ENCODE results near the gene HUNK. TPM values are rescaled to one million over a fixed set of nuclear protein-coding genes. Genes with fewer than 3 reads are reported as not detected.

HUNK gene
- total and polyA plus RNA-seq, 2 of the 8 experiments (the other 6 are each of a cell fraction or from before 2014, with no cell fraction given), result 1.9 to 10.2 TPM

- no peaks in the 10 kb centered on the region for H3K4me1 ChIP-seq (replicated peaks in 1 of 4; ENCODE audit: control insufficient read depth in 3 of 4, insufficient read depth in 4 of 4, low read length in 3 of 4)
- no peaks in the 10 kb centered on the region for H3K27me3 ChIP-seq (replicated peaks in 1 of 4; ENCODE audit: control insufficient read depth in 3 of 4, extremely low read depth in 1 of 4, insufficient read depth in 3 of 4, low read length in 3 of 4)
- H3K23me2 ChIP-seq (ENCODE audit: low read depth, low read length), result peaks cover 4% of the 10 kb centered on the region; the same call in 1 of the 2 replicates
- no peak overlapping the region for H2BK12ac ChIP-seq (ENCODE audit: low read depth, low read length)
- no peak overlapping the region for H2AFZ ChIP-seq (ENCODE audit: low read length)
- no peak overlapping the region for H3K18ac ChIP-seq (ENCODE audit: extremely low read depth, low read length)
- H4K20me1 ChIP-seq (replicated peaks in 1 of 2; ENCODE audit: control insufficient read depth in 1 of 2, insufficient read depth in 2 of 2, low read length in 2 of 2), result peaks cover 0 to 2% of the 10 kb centered on the region in 2 experiments
- no peak overlapping the region for H4K8ac ChIP-seq (ENCODE audit: extremely low read depth, insufficient read depth, low read length)
- H3K4ac ChIP-seq (replicated peaks; ENCODE audit: insufficient read length, low read depth, low read length), result no peak overlapping the region
- no peak overlapping the region for H2BK5ac ChIP-seq (ENCODE audit: low read depth, low read length)
- ChIA-PET POLR2A (ENCODE audit: partially characterized antibody) (no interaction called here), CTCF (ENCODE audit: partially characterized antibody) (interaction anchor here (1.1 to 1.3 kb wide), 2 partner anchors 69 to 94 kb away, joined by 3 read pairs; no protein-coding TSS in a partner anchor)
- no peaks in the 10 kb centered on the region for H3K79me2 ChIP-seq (ENCODE audit: control insufficient read depth in 1 of 2, insufficient read depth in 2 of 2, low read length in 2 of 2)
- no peak overlapping the region for H3K9ac ChIP-seq (replicated peaks in 1 of 4; ENCODE audit: extremely low read depth in 1 of 4, low read depth in 3 of 4, low read length in 3 of 4)
- H3K79me1 ChIP-seq (ENCODE audit: low read depth, low read length), result no peaks in the 10 kb centered on the region
- H2BK120ac ChIP-seq (replicated peaks; ENCODE audit: low read depth, low read length), result no peak overlapping the region
- H3K9me3 ChIP-seq (ENCODE audit: insufficient read depth in 2 of 2, low read depth in 1 of 2, low read length in 1 of 2), result no peaks in the 10 kb centered on the region
- no peak overlapping the region for H4K91ac ChIP-seq (replicated peaks; ENCODE audit: insufficient read length, low read length)
- H3K23ac ChIP-seq (ENCODE audit: insufficient read length), result no peak overlapping the region
- no peak overlapping the region for H3K27ac ChIP-seq (ENCODE audit: low read depth, low read length)
- H3K14ac ChIP-seq (ENCODE audit: insufficient read length), result no peak overlapping the region
- WGBS, 2 experiments (ENCODE audit: extremely low coverage in 1 of 2, insufficient coverage in 1 of 2, insufficient read length in 1 of 2, insufficient replicate concordance in 2 of 2, low coverage in 1 of 2, low lambda C conversion rate in 2 of 2, missing lambda C conversion rate in 1 of 2), result 89% methylated on average over 5 of the region's 5 CpGs; no CpG with 5 or more reads in 1 of the 2 experiments
- H4K5ac ChIP-seq (ENCODE audit: insufficient read length, low read depth, low read length), result no peak overlapping the region
- H3K4me2 ChIP-seq (ENCODE audit: insufficient read depth in 1 of 2, low read depth in 2 of 2, low read length in 2 of 2), result no peak overlapping the region
- no peak overlapping the region for H2BK20ac ChIP-seq (ENCODE audit: low read length)
- H2AK5ac ChIP-seq (ENCODE audit: low read depth, low read length), result no peak overlapping the region
- no peaks in the 10 kb centered on the region for H3K36me3 ChIP-seq (ENCODE audit: control insufficient read depth in 2 of 4, insufficient read depth in 4 of 4, low read length in 3 of 4)
- H3K4me3 ChIP-seq (ENCODE audit: extremely low read depth in 1 of 4, insufficient read depth in 2 of 4, low read depth in 3 of 4, low read length in 4 of 4), result no peak overlapping the region
- FAIRE-seq (no peak), DNase-seq (ENCODE audit: low read depth in 1 of 2, low spot score in 2 of 2) (no peak)
- H3K56ac ChIP-seq (replicated peaks; ENCODE audit: insufficient read length, low read depth, low read length), result no peak overlapping the region
- TF ChIP-seq HDAC2 (IDR thresholded peaks at IDR 0.05; ENCODE audit: borderline replicate concordance in 1 of 2, low read depth in 2 of 2, low read length in 2 of 2) (no peak), E2F6 (IDR thresholded peaks at IDR 0.05) (no peak), CBX8 (IDR thresholded peaks at IDR 0.05; ENCODE audit: borderline replicate concordance, low read depth, low read length) (no peak), NRF1 (IDR thresholded peaks at IDR 0.05; ENCODE audit: low read depth, low read length) (no peak), KDM5A (IDR thresholded peaks at IDR 0.05; ENCODE audit: low read length) (no peak), HDAC6 (IDR thresholded peaks at IDR 0.05; ENCODE audit: low read depth, low read length) (no peak), BRCA1 (IDR thresholded peaks at IDR 0.05; ENCODE audit: low read depth, low read length) (no peak)
- no peak overlapping the region for H2BK15ac ChIP-seq (ENCODE audit: low read length)
Measured at GRCh38 chr21:32007456-32007855, 134.6 kb downstream of the HUNK start.
